Adrenal gland (tissue), 5 donors: ENCODE data around the gene ETFB.

Experiments used
- CTCF ChIP-seq, 6 experiments: fragments of 450-650 bp in 4 of 6; fragments of 200-600 bp in 2 of 6; sonication (generic) in 1 of 6; IDR thresholded peaks; 1 replicate in 5 of 6; 2 replicates in 1 of 6; pipeline versions ENCODE4 v1.5.1 to v1.8.0; 2016 to 2021; ENCODE audit warnings: antibody characterized with exemption in 6 of 6, mild to moderate bottlenecking in 2 of 6, moderate library complexity in 1 of 6
- POLR2A ChIP-seq, 2 donors: fragments of 450-650 bp; IDR thresholded peaks; one replicate each; pipeline ENCODE4 v1.6.1; 2017; ENCODE audit warnings: antibody characterized with exemption in 2 of 2, mild to moderate bottlenecking in 2 of 2, moderate library complexity in 1 of 2
- donor health status: DM: no; HTN: no; CAD: no.

GRCh38 chr19:51361239-51361638, 4.9 kb downstream of the ETFB start:
- TF ChIP-seq CTCF (IDR thresholded peaks at IDR 0.05) (no peak), POLR2A (IDR thresholded peaks at IDR 0.05) (no peak)
